GM23338 (cell line): ENCODE measurements around the gene EPB41L4A. TPM values are rescaled to one million over a fixed set of nuclear protein-coding genes. Genes with fewer than 3 reads are reported as not detected.
A peak's percentile ranks its signal among the peaks of the same experiment; 100 is the strongest.

Experiments used
- ATAC-seq: fragments of 200-7000 bp; cut with Tn5 transposase; 3 replicates; pipeline ENCODE4 v1.9.1; 2020
- DNase-seq: peaks from one replicate; pipeline ENCODE4 v3.0.0-alpha.2; 2015; ENCODE audit warnings: low spot score
- H2AFZ ChIP-seq: fragments of 200-600 bp; sonication (generic); 2 replicates; pipeline ENCODE4 v1.8.0; 2016; ENCODE audit warnings: antibody characterized with exemption, mild to moderate bottlenecking, moderate library complexity
- H3F3A ChIP-seq: fragments of 200-600 bp; sonication (generic); replicated peaks from 2 replicates; pipeline ENCODE4 v1.8.0; 2017; ENCODE audit warnings: antibody characterized with exemption, mixed run types, low read depth
- H3K27ac ChIP-seq: fragments of 200-600 bp; sonication (generic); 2 replicates; pipeline ENCODE4 v1.6.1; 2016; ENCODE audit warnings: low read depth
- H3K27me3 ChIP-seq: fragments of 200-600 bp; sonication (generic); 2 replicates; pipeline ENCODE4 v1.8.0; 2016; ENCODE audit warnings: mild to moderate bottlenecking, mixed run types, moderate library complexity; ENCODE audit not compliant: insufficient read depth
- H3K36me3 ChIP-seq: fragments of 200-600 bp; sonication (generic); 2 replicates; pipeline ENCODE4 v1.8.0; 2016; ENCODE audit warnings: mild to moderate bottlenecking; ENCODE audit not compliant: insufficient read depth
- H3K4me1 ChIP-seq: fragments of 200-600 bp; sonication (generic); 2 replicates; pipeline ENCODE4 v1.8.0; 2016; ENCODE audit warnings: mild to moderate bottlenecking, moderate library complexity; ENCODE audit not compliant: insufficient read depth
- H3K4me2 ChIP-seq: fragments of 200-600 bp; sonication (generic); 2 replicates; pipeline ENCODE4 v1.7.1; 2017; ENCODE audit warnings: mixed run types
- H3K4me3 ChIP-seq: fragments of 200-600 bp; sonication (generic); 2 replicates; pipeline ENCODE4 v1.6.1; 2016; ENCODE audit warnings: mixed run types
- H3K79me2 ChIP-seq: fragments of 200-600 bp; sonication (generic); replicated peaks from 2 replicates; pipeline ENCODE4 v1.8.0; 2017; ENCODE audit warnings: mild to moderate bottlenecking; ENCODE audit not compliant: insufficient read depth
- H3K9me2 ChIP-seq: fragments of 200-600 bp; sonication (generic); 2 replicates; pipeline ENCODE4 v1.8.0; 2017; ENCODE audit not compliant: insufficient read depth
- H4K20me1 ChIP-seq: fragments of 200-600 bp; sonication (generic); replicated peaks from 2 replicates; pipeline ENCODE4 v1.8.0; 2017; ENCODE audit warnings: mild to moderate bottlenecking; ENCODE audit not compliant: insufficient read depth
- H3K27ac Mint-ChIP-seq: 2 replicates; pipeline ENCODE4 v1.8.0; 2020; ENCODE audit warnings: inconsistent platforms, mild to moderate bottlenecking, moderate library complexity, mixed read lengths
- H3K27me3 Mint-ChIP-seq: 3 replicates; pipeline ENCODE4 v1.8.0; 2022; ENCODE audit warnings: low read depth, mild to moderate bottlenecking, moderate library complexity, mixed read lengths, inconsistent platforms; ENCODE audit not compliant: insufficient read depth, poor library complexity
- H3K36me3 Mint-ChIP-seq: 3 replicates; pipeline ENCODE4 v1.8.0; 2021; ENCODE audit warnings: low read depth, mild to moderate bottlenecking, inconsistent platforms, moderate library complexity, mixed read lengths
- H3K4me1 Mint-ChIP-seq: 3 replicates; pipeline ENCODE4 v1.8.0; 2020; ENCODE audit warnings: mild to moderate bottlenecking, inconsistent platforms, mixed read lengths
- H3K4me3 Mint-ChIP-seq: 3 replicates; pipeline ENCODE4 v1.8.0; 2021; ENCODE audit warnings: moderate library complexity, mild to moderate bottlenecking, inconsistent platforms, mixed read lengths
- H3K9me3 Mint-ChIP-seq: 3 replicates; pipeline ENCODE4 v1.8.0; 2020; ENCODE audit warnings: moderate library complexity, mild to moderate bottlenecking, inconsistent platforms, mixed read lengths
- CREB1 ChIP-seq: fragments of 250-450 bp; sonication (Bioruptor Pico); IDR thresholded peaks from 2 replicates; pipeline ENCODE4 v1.5.0; 2020; ENCODE audit warnings: low read depth, mild to moderate bottlenecking, moderate library complexity
- CTCF ChIP-seq, 2 experiments: fragments of 200-600 bp in 1 of 2; sonication (generic) in 1 of 2; conservative IDR thresholded peaks; 2 replicates each; pipeline versions ENCODE4 v1.5.1 to v1.6.1; 2016 to 2017; ENCODE audit warnings: antibody characterized with exemption in 2 of 2, low read depth in 2 of 2, mild to moderate bottlenecking in 2 of 2, moderate library complexity in 1 of 2
- ETS1 ChIP-seq: IDR thresholded peaks from 2 replicates; pipeline ENCODE4 v1.6.1; 2016; ENCODE audit warnings: antibody characterized with exemption
- EZH2 ChIP-seq: fragments of 200-600 bp; sonication (generic); IDR thresholded peaks from one replicate; pipeline ENCODE4 v1.8.0; 2017; ENCODE audit warnings: antibody characterized with exemption, mild to moderate bottlenecking, low read depth; ENCODE audit not compliant: unreplicated experiment
- NANOG ChIP-seq: IDR thresholded peaks from 2 replicates; pipeline ENCODE4 v1.6.1; 2016; ENCODE audit warnings: antibody characterized with exemption, borderline replicate concordance
- ZNF114 ChIP-seq: fragments of 250-450 bp; sonication (Bioruptor Pico); IDR thresholded peaks from 2 replicates; pipeline ENCODE4 v1.5.0; 2020; ENCODE audit warnings: mild to moderate bottlenecking, moderate library complexity
- polyA plus RNA-seq: library from polyadenylated mRNA; unstranded; fragments of >200 nt; fragmentation: Nextera tagmentation; extraction: Ambion mirVana; gene quantifications from 2 replicates; pipeline ENCODE4 v1.2.1, GENCODE V29; 2016
- total RNA-seq: library from RNA; depleted of rRNA; stranded (reverse); fragments of >200 nt; shearing (Covaris generic); gene quantifications from 2 replicates; pipeline ENCODE4 v1.2.3, GENCODE V29; 2014
- TF ChIP-seq, protein P1 (sequence below): fragments of 250-450 bp; sonication (Bioruptor Pico); IDR thresholded peaks from 2 replicates; pipeline ENCODE4 v1.5.0; 2020; ENCODE audit warnings: mild to moderate bottlenecking, moderate library complexity

EPB41L4A gene
- total and polyA plus RNA-seq, 2 experiments from 2014 or later = 5.7 to 6.0 TPM

- no peak for TF ChIP-seq EZH2
- TF ChIP-seq ZNF114 (CRISPR knock-in tag) = no peak
Measured at GRCh38 chr5:112230606-112231005, 188.5 kb downstream of the EPB41L4A start (continued).

DNA sequence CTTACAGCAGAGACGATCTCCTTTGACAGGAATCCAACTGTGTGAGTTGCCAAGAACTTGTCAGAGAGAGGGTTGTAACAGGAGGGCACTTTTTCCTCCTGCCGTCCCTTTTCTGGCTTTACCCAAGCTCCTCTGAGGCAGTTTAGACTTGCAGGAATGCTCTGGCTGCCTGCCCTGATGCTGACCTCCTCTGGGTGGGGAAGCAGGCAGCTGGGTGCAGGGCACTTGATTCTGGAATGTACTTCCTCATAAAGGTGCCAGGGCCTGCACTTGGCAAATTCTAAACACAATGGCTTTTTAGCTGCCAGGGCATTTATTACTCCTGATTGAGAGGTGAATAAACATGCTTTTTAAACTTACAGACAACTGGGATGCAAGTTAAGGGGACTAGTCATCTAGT, 190.4 kb downstream of the EPB41L4A start:
- Histone ChIP-seq H3F3A (no peaks in the 10 kb centered on the region), H3K79me2 (no peaks in the 10 kb centered on the region), H3K36me3 (no peaks in the 10 kb centered on the region), H3K4me1 (peaks cover 5% of the 10 kb centered on the region; the same call in 1 of the 2 replicates), H3K4me3 (no peak overlapping the region), H4K20me1 (no peaks in the 10 kb centered on the region), H2AFZ (no peak overlapping the region), H3K4me2 (no peak overlapping the region), H3K27me3 (no peaks in the 10 kb centered on the region), H3K27ac (no peak overlapping the region), H3K9me2 (no peaks in the 10 kb centered on the region)
- DNase-seq = peak; percentile 47
- peak; percentile 84 for ATAC-seq
- peaks cover 8% of the 10 kb centered on the region for H3K4me1 Mint-ChIP-seq
- H3K9me3 Mint-ChIP-seq = no peaks in the 10 kb centered on the region
- no peak overlapping the region for H3K4me3 Mint-ChIP-seq
- H3K27ac Mint-ChIP-seq = no peak overlapping the region
- no peaks in the 10 kb centered on the region for H3K36me3 Mint-ChIP-seq
- no peak for TF ChIP-seq ZNF114 (CRISPR knock-in tag)
- TF ChIP-seq NANOG = no peak
- TF ChIP-seq CTCF (conservative IDR thresholded peaks at IDR 0.05; ENCODE audit: low read depth in 2 of 2) = no peak
- no peak for TF ChIP-seq CREB1 (CRISPR knock-in tag)
- no peak for TF ChIP-seq ETS1
- TF ChIP-seq, protein P1, sequence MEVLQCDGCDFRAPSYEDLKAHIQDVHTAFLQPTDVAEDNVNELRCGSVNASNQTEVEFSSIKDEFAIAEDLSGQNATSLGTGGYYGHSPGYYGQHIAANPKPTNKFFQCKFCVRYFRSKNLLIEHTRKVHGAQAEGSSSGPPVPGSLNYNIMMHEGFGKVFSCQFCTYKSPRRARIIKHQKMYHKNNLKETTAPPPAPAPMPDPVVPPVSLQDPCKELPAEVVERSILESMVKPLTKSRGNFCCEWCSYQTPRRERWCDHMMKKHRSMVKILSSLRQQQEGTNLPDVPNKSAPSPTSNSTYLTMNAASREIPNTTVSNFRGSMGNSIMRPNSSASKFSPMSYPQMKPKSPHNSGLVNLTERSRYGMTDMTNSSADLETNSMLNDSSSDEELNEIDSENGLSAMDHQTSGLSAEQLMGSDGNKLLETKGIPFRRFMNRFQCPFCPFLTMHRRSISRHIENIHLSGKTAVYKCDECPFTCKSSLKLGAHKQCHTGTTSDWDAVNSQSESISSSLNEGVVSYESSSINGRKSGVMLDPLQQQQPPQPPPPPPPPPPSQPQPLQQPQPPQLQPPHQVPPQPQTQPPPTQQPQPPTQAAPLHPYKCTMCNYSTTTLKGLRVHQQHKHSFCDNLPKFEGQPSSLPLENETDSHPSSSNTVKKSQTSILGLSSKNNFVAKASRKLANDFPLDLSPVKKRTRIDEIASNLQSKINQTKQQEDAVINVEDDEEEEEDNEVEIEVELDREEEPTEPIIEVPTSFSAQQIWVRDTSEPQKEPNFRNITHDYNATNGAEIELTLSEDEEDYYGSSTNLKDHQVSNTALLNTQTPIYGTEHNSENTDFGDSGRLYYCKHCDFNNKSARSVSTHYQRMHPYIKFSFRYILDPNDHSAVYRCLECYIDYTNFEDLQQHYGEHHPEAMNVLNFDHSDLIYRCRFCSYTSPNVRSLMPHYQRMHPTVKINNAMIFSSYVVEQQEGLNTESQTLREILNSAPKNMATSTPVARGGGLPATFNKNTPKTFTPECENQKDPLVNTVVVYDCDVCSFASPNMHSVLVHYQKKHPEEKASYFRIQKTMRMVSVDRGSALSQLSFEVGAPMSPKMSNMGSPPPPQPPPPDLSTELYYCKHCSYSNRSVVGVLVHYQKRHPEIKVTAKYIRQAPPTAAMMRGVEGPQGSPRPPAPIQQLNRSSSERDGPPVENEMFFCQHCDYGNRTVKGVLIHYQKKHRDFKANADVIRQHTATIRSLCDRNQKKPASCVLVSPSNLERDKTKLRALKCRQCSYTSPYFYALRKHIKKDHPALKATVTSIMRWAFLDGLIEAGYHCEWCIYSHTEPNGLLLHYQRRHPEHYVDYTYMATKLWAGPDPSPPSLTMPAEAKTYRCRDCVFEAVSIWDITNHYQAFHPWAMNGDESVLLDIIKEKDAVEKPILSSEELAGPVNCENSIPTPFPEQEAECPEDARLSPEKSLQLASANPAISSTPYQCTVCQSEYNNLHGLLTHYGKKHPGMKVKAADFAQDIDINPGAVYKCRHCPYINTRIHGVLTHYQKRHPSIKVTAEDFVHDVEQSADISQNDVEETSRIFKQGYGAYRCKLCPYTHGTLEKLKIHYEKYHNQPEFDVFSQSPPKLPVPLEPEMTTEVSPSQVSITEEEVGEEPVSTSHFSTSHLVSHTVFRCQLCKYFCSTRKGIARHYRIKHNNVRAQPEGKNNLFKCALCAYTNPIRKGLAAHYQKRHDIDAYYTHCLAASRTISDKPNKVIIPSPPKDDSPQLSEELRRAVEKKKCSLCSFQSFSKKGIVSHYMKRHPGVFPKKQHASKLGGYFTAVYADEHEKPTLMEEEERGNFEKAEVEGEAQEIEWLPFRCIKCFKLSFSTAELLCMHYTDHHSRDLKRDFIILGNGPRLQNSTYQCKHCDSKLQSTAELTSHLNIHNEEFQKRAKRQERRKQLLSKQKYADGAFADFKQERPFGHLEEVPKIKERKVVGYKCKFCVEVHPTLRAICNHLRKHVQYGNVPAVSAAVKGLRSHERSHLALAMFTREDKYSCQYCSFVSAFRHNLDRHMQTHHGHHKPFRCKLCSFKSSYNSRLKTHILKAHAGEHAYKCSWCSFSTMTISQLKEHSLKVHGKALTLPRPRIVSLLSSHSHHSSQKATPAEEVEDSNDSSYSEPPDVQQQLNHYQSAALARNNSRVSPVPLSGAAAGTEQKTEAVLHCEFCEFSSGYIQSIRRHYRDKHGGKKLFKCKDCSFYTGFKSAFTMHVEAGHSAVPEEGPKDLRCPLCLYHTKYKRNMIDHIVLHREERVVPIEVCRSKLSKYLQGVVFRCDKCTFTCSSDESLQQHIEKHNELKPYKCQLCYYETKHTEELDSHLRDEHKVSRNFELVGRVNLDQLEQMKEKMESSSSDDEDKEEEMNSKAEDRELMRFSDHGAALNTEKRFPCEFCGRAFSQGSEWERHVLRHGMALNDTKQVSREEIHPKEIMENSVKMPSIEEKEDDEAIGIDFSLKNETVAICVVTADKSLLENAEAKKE = no peak
- H3K27me3 Mint-ChIP-seq = no peaks in the 10 kb centered on the region
